DMS53 treated with DMSO at 0.1 percent for 48 hours (cell line): ENCODE measurements around the gene ESR1.

Source experiments
- DNase-seq: peaks from one replicate; lab custom pipeline; 2025; ENCODE audit not compliant: unreplicated experiment; lab: John Stamatoyannopoulos, UW

Gene ESR1

DNA sequence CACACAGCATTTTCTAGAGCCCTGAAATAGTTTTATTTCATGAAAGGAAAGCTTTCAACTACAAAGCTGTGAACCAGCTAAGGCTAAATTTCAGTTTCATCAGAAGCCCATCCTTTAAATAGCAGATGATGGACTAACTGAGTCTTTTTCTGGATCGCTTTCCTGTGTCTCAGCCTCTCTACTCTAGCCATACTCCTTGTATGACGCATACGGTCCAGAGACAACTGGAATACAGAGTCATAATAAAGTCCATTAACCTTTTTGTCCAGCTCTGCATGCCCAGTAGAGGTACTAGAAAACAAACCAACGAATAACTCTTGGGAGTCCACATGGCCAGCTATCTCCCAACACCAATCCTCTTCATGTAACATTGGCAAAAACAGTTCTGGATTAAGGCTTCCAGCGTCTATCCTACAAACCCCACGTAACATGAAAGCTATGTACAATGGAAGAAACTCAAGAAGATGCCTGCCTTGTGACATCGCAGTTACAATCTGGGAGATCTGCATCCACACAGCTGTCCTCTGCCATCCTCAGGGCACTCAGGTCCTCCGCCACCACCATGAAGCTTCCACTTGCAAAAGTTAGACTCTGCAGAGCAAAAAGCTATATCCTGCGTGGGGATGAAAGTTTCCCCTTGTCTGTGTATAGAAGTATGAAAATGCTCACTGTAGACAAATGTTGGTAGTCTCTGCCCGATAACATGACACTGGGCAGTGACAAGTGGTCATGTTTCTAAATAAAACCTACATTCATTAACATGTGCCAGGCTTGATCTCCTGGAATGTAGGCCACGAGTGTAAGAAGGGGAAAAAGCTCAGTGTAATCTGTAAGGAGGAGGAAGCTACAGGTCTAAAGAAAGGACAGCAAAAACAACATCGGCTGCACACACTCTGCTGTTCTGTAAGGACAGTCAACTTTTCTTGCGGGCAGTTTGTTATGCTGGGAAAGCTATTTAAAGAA is 360.4 kb downstream of the ESR1 start:
- no peak for DNase-seq

GRCh38 chr6:152170313-152170701 is 362.8 kb downstream of the ESR1 start:
- DNase-seq: no peak

- DNase-seq: no peak
These were observed 363.5 kb downstream of the ESR1 start for GRCh38 chr6:152170702-152171667.

DNA sequence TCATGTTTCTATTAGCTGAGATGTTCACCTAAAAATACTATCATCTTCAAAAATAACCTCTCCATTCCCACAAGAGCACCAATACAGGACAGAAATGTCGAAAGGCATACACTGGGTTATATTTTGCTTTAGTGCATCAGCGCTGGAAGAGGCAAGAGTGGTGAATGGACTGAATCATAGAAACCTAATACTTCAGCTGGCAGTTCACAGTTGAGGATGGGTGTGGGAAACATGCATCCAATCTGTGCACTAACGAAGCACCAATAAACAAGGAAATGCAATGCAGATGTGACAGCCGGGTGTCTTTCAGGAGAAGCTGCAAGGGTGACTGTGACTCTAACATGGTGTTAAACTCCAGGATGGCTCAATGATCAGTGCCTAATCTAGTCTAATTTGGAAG is 365.8 kb downstream of the ESR1 start:
- no peak for DNase-seq

DNA sequence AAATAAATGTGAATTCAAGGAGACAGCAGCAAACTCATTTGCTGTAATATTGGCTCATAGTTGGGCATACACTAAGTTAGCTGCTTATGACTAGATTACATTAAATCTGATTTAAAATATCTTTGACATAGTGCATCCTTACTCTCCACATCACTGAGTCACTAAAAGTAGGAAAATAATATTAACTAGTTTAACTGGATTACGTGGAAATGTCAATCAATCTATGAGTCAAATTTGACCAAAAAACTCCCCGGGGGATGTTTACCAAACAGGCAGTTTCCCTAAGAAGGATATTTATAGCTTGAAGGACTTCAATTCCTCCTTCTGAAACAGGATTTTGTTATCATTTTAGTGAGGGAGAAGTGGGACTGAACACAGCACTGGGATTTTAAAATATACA is 366.5 kb downstream of the ESR1 start:
- no peak for DNase-seq

GRCh38 chr6:152176268-152176667 is 368.8 kb downstream of the ESR1 start:
- no peak for DNase-seq
